HepG2 (cell line): Measurements from ENCODE around the gene GLTPD2. TPM values are rescaled to one million over a fixed set of nuclear protein-coding genes. Genes with fewer than 3 reads are reported as not detected.
A peak's percentile ranks its signal among the peaks of the same experiment; 100 is the strongest.

Source experiments
- FOSL2 ChIP-seq: sonication (generic); formaldehyde crosslinking; IDR thresholded peaks from 2 replicates; pipeline ENCODE4 v1.4.0; 2020; ENCODE audit warnings: missing genetic modification reagents
- HNRNPH1 ChIP-seq: fragments of 200-400 bp; formaldehyde crosslinking; optimal IDR thresholded peaks from 2 replicates; pipeline ENCODE3; 2017; ENCODE audit warnings: mild to moderate bottlenecking, low read depth, low read length
- KIAA2018 ChIP-seq: sonication (generic); formaldehyde crosslinking; IDR thresholded peaks from 2 replicates; pipeline ENCODE4 v1.5.0; 2020; ENCODE audit warnings: mild to moderate bottlenecking, missing genetic modification reagents, borderline replicate concordance
- MTF2 ChIP-seq: sonication (generic); formaldehyde crosslinking; IDR thresholded peaks from 2 replicates; pipeline ENCODE4 v1.5.0; 2020; ENCODE audit warnings: missing genetic modification reagents, borderline replicate concordance
- NFE2L2 ChIP-seq: fragments of 150-350 bp; IDR thresholded peaks from 2 replicates; pipeline ENCODE4 v1.6.1; 2014; ENCODE audit warnings: low read length
- PLSCR1 ChIP-seq: sonication (generic); formaldehyde crosslinking; IDR thresholded peaks from 2 replicates; pipeline ENCODE4 v1.5.0; 2020; ENCODE audit warnings: missing genetic modification reagents, mild to moderate bottlenecking, borderline replicate concordance
- PTBP1 ChIP-seq: fragments of 200-400 bp; formaldehyde crosslinking; IDR thresholded peaks from 2 replicates; pipeline ENCODE4 v1.6.1; 2018; ENCODE audit warnings: low read length, low read depth; ENCODE audit not compliant: poor library complexity, severe bottlenecking
- SP1 ChIP-seq, 2 experiments: fragments of 450-650 bp in 1 of 2; sonication (generic) in 1 of 2; formaldehyde crosslinking in 1 of 2; IDR thresholded peaks; 2 replicates each; pipeline versions ENCODE4 v1.4.0 to v1.6.1; 2016 to 2020; ENCODE audit warnings: missing genetic modification reagents in 1 of 2
- SP2 ChIP-seq: sonication (generic); formaldehyde crosslinking; IDR thresholded peaks from 2 replicates; pipeline ENCODE4 v1.5.1; 2020; ENCODE audit warnings: mild to moderate bottlenecking, missing genetic modification reagents
- TAF15 ChIP-seq: fragments of 200-400 bp; formaldehyde crosslinking; IDR thresholded peaks from one replicate; pipeline ENCODE4 v1.6.1; 2018; ENCODE audit warnings: mild to moderate bottlenecking, low read depth, low read length; ENCODE audit not compliant: poor library complexity, severe bottlenecking
- ZBTB20 ChIP-seq: sonication (generic); formaldehyde crosslinking; IDR thresholded peaks from 2 replicates; pipeline ENCODE4 v1.8.1; 2023; ENCODE audit warnings: missing genetic modification reagents, low read depth, mild to moderate bottlenecking, borderline replicate concordance
- ZBTB46 ChIP-seq: sonication (generic); formaldehyde crosslinking; IDR thresholded peaks from 2 replicates; pipeline ENCODE4 v1.4.0; 2020; ENCODE audit warnings: mild to moderate bottlenecking, missing genetic modification reagents, borderline replicate concordance
- ZNF232 ChIP-seq: sonication (generic); formaldehyde crosslinking; IDR thresholded peaks from 2 replicates; pipeline ENCODE4 v1.4.0; 2020; ENCODE audit warnings: missing genetic modification reagents, borderline replicate concordance
- ZNF234 ChIP-seq: sonication (generic); formaldehyde crosslinking; conservative IDR thresholded peaks from 2 replicates; pipeline ENCODE4 v1.5.1; 2020; ENCODE audit warnings: mild to moderate bottlenecking, missing genetic modification reagents
- ZNF576 ChIP-seq: sonication (generic); formaldehyde crosslinking; IDR thresholded peaks from 2 replicates; pipeline ENCODE4 v1.4.0; 2020; ENCODE audit warnings: mild to moderate bottlenecking, missing genetic modification reagents
- ZNF777 ChIP-seq: sonication (generic); formaldehyde crosslinking; IDR thresholded peaks from 2 replicates; pipeline ENCODE4 v1.4.0; 2020; ENCODE audit warnings: missing genetic modification reagents
- ZNF790 ChIP-seq: sonication (generic); formaldehyde crosslinking; IDR thresholded peaks from 2 replicates; pipeline ENCODE4 v1.8.0; 2022; ENCODE audit warnings: missing genetic modification reagents, mild to moderate bottlenecking, borderline replicate concordance
- polyA plus RNA-seq, 8 experiments: library from polyadenylated mRNA; depleted of rRNA in 3 of 8; stranded (reverse) in 7 of 8; unstranded in 1 of 8; fragments of >200 nt; fragmentation: Illumina TruSeq in 4 of 8; extraction: Trizol in 4 of 8; gene quantifications; 2 replicates each; pipeline versions ENCODE4 v1.2.1 to v1.2.3, GENCODE V29; 2011 to 2016; ENCODE audit warnings: low read depth in 4 of 8, missing spikeins in 1 of 8, mixed read lengths in 1 of 8; ENCODE audit not compliant: insufficient read depth in 1 of 8
- total RNA-seq, 5 experiments: library from RNA; depleted of rRNA; stranded (reverse); fragments of >200 nt; fragmentation: Illumina TruSeq; extraction: Trizol; gene quantifications; 2 replicates each; pipeline ENCODE4 v1.2.3, GENCODE V29; 2016; ENCODE audit warnings: low read depth in 1 of 5

GLTPD2 gene
- total and polyA plus RNA-seq, 2 of the 13 experiments (the other 11 are each of a cell fraction or from before 2014, with no cell fraction given): 7.5 to 12.9 TPM

- TF ChIP-seq KIAA2018 (CRISPR knock-in tag): no peak
- no peak for TF ChIP-seq ZNF234 (CRISPR knock-in tag)
- no peak for TF ChIP-seq NFE2L2
- 0 out of 2 replicates have a peak, but pooled peaks have one; percentile 46 for TF ChIP-seq ZNF576
- no peak for TF ChIP-seq ZBTB46
- 0 out of 2 replicates have a peak, but pooled peaks have one; percentile 64 for TF ChIP-seq ZBTB20
- no peak for TF ChIP-seq SP1 (IDR thresholded peaks at IDR 0.05)
- no peak for TF ChIP-seq SP1 (CRISPR knock-in tag; IDR thresholded peaks at IDR 0.05)
- no peak for TF ChIP-seq SP2 (CRISPR knock-in tag)
- TF ChIP-seq PLSCR1 (CRISPR knock-in tag): no peak; the same call in 1 of the 2 replicates
- TF ChIP-seq PTBP1: peak; percentile 46
- no peak for TF ChIP-seq ZNF232 (CRISPR knock-in tag)
- peak; percentile 66 for TF ChIP-seq TAF15
- no peak; the same call in 1 of the 2 replicates for TF ChIP-seq MTF2
- TF ChIP-seq HNRNPH1: peak; percentile 62
- no peak for TF ChIP-seq ZNF790
- TF ChIP-seq FOSL2 (CRISPR knock-in tag): peak; percentile 37; the same call in 1 of the 2 replicates
- TF ChIP-seq ZNF777 (CRISPR knock-in tag): no peak
Measured at GRCh38 chr17:4788807-4789700, at the start of gene GLTPD2 (continued).
